H1 (cell line): ENCODE measurements around the gene CTSK. TPM values are rescaled to one million over a fixed set of nuclear protein-coding genes. Genes with fewer than 3 reads are reported as not detected.

Experiments
- CTCF ChIA-PET: fragments of 300-600 bp; sonication (Branson Sonifier 250); formaldehyde crosslinking; loops from one replicate; lab custom pipeline; 2021; ENCODE audit not compliant: partially characterized antibody; lab: Charles Lee
- POLR2A ChIA-PET: fragments of 300-600 bp; sonication (Branson Sonifier 250); formaldehyde crosslinking; loops from one replicate; lab custom pipeline; 2021; ENCODE audit warnings: inconsistent platforms; ENCODE audit not compliant: partially characterized antibody; lab: Charles Lee
- DNase-seq, 2 experiments: peaks; one replicate each; pipeline versions ENCODE4 v3.0.0 to v3.0.0-alpha.2; 2010 to 2022; ENCODE audit warnings: low spot score in 2 of 2, low read depth in 1 of 2, mixed read lengths in 1 of 2
- FAIRE-seq: peaks from 2 replicates; lab custom pipeline; 2011; peaks lifted over from hg19 to GRCh38; lab: Jason Lieb, UNC
- H2AFZ ChIP-seq: 2 replicates; pipeline ENCODE4 v1.8.1; 2012; ENCODE audit warnings: low read length, inconsistent platforms
- H2AK5ac ChIP-seq: 2 replicates; pipeline ENCODE4 v1.6.1; 2013; ENCODE audit warnings: low read depth, low read length
- H2BK120ac ChIP-seq: replicated peaks from 2 replicates; pipeline ENCODE3; 2013; ENCODE audit warnings: low read depth, low read length, inconsistent platforms
- H2BK12ac ChIP-seq: 2 replicates; pipeline ENCODE4 v1.6.1; 2013; ENCODE audit warnings: low read depth, low read length
- H2BK15ac ChIP-seq: 2 replicates; pipeline ENCODE4 v1.6.1; 2013; ENCODE audit warnings: low read length
- H2BK20ac ChIP-seq: 2 replicates; pipeline ENCODE4 v1.6.1; 2013; ENCODE audit warnings: low read length
- H2BK5ac ChIP-seq: 2 replicates; pipeline ENCODE4 v1.6.1; 2013; ENCODE audit warnings: low read depth, low read length
- H3K14ac ChIP-seq: 2 replicates; pipeline ENCODE4 v1.6.1; 2013; ENCODE audit warnings: inconsistent platforms; ENCODE audit not compliant: insufficient read length
- H3K18ac ChIP-seq: 2 replicates; pipeline ENCODE4 v1.6.1; 2013; ENCODE audit warnings: low read length; ENCODE audit errors: extremely low read depth
- H3K23ac ChIP-seq: 2 replicates; pipeline ENCODE4 v1.6.1; 2013; ENCODE audit warnings: inconsistent platforms; ENCODE audit not compliant: insufficient read length
- H3K23me2 ChIP-seq: 2 replicates; pipeline ENCODE4 v1.6.1; 2013; ENCODE audit warnings: low read depth, low read length
- H3K27ac ChIP-seq: 2 replicates; pipeline ENCODE4 v1.6.1; 2011; ENCODE audit warnings: low read depth, low read length, inconsistent platforms
- H3K27me3 ChIP-seq, 4 experiments: replicated peaks in 1 of 4; 1 replicate in 1 of 4; 2 replicates in 3 of 4; pipeline versions ENCODE4 v1.6.1 to v1.8.1; 2011 to 2013; ENCODE audit warnings: low read length in 3 of 4, mild to moderate bottlenecking in 3 of 4, inconsistent platforms in 2 of 4, mixed read lengths in 2 of 4, moderate library complexity in 1 of 4; ENCODE audit not compliant: control insufficient read depth in 3 of 4, insufficient read depth in 3 of 4; ENCODE audit errors: extremely low read depth in 1 of 4
- H3K36me3 ChIP-seq, 4 experiments: 2 replicates each; pipeline versions ENCODE4 v1.6.1 to v1.8.1; 2011 to 2013; ENCODE audit warnings: mild to moderate bottlenecking in 4 of 4, low read length in 3 of 4, moderate library complexity in 2 of 4, control low read depth in 1 of 4, inconsistent platforms in 1 of 4; ENCODE audit not compliant: insufficient read depth in 4 of 4, control insufficient read depth in 2 of 4
- H3K4ac ChIP-seq: replicated peaks from 2 replicates; pipeline ENCODE3; 2013; ENCODE audit warnings: low read length, low read depth, mixed read lengths, inconsistent platforms; ENCODE audit not compliant: insufficient read length
- H3K4me1 ChIP-seq, 4 experiments: replicated peaks in 1 of 4; 1 replicate in 1 of 4; 2 replicates in 3 of 4; pipeline versions ENCODE4 v1.6.1 to v1.8.1; 2011 to 2013; ENCODE audit warnings: low read length in 3 of 4, inconsistent platforms in 2 of 4, mixed read lengths in 1 of 4; ENCODE audit not compliant: insufficient read depth in 4 of 4, control insufficient read depth in 3 of 4
- H3K4me2 ChIP-seq, 2 experiments: 2 replicates each; pipeline versions ENCODE4 v1.6.1 to v1.8.1; 2011 to 2013; ENCODE audit warnings: low read depth in 2 of 2, low read length in 2 of 2, control low read depth in 1 of 2, inconsistent platforms in 1 of 2, mild to moderate bottlenecking in 1 of 2; ENCODE audit not compliant: insufficient read depth in 1 of 2
- H3K4me3 ChIP-seq, 4 experiments: fragments of 200-600, 300-600 bp in 1 of 4; sonication (generic), shearing (Covaris generic), sonication (Bioruptor Twin) in 1 of 4; 2 replicates each; pipeline versions ENCODE4 v1.5.1 to v1.8.1; 2011 to 2016; ENCODE audit warnings: low read length in 4 of 4, low read depth in 3 of 4, control low read depth in 2 of 4, inconsistent platforms in 2 of 4, mild to moderate bottlenecking in 2 of 4, mixed read lengths in 1 of 4, moderate library complexity in 1 of 4; ENCODE audit not compliant: insufficient read depth in 2 of 4; ENCODE audit errors: extremely low read depth in 1 of 4
- H3K56ac ChIP-seq: replicated peaks from 2 replicates; pipeline ENCODE3; 2013; ENCODE audit warnings: low read depth, mild to moderate bottlenecking, mixed read lengths, low read length, inconsistent platforms; ENCODE audit not compliant: insufficient read length
- H3K79me1 ChIP-seq: 2 replicates; pipeline ENCODE4 v1.6.1; 2013; ENCODE audit warnings: low read depth, low read length, control low read depth
- H3K79me2 ChIP-seq, 2 experiments: 2 replicates each; pipeline versions ENCODE4 v1.6.1 to v1.8.1; 2012 to 2013; ENCODE audit warnings: low read length in 2 of 2, mild to moderate bottlenecking in 2 of 2, inconsistent platforms in 1 of 2; ENCODE audit not compliant: insufficient read depth in 2 of 2, control insufficient read depth in 1 of 2
- H3K9ac ChIP-seq, 4 experiments: replicated peaks in 1 of 4; 1 replicate in 1 of 4; 2 replicates in 3 of 4; pipeline versions ENCODE4 v1.6.1 to v1.8.1; 2011 to 2013; ENCODE audit warnings: low read depth in 3 of 4, low read length in 3 of 4, control low read depth in 2 of 4, mild to moderate bottlenecking in 2 of 4, moderate library complexity in 2 of 4, inconsistent platforms in 1 of 4; ENCODE audit errors: extremely low read depth in 1 of 4
- H3K9me3 ChIP-seq, 2 experiments: 2 replicates each; pipeline versions ENCODE4 v1.6.1 to v1.8.1; 2012 to 2013; ENCODE audit warnings: mild to moderate bottlenecking in 2 of 2, moderate library complexity in 2 of 2, control low read depth in 1 of 2, inconsistent platforms in 1 of 2, low read depth in 1 of 2, low read length in 1 of 2, mixed read lengths in 1 of 2; ENCODE audit not compliant: insufficient read depth in 2 of 2
- H4K20me1 ChIP-seq, 2 experiments: replicated peaks in 1 of 2; 2 replicates each; pipeline versions ENCODE3 to v1.8.1; 2011 to 2013; ENCODE audit warnings: inconsistent platforms in 2 of 2, low read length in 2 of 2, mild to moderate bottlenecking in 1 of 2; ENCODE audit not compliant: insufficient read depth in 2 of 2, control insufficient read depth in 1 of 2
- H4K5ac ChIP-seq: 2 replicates; pipeline ENCODE4 v1.6.1; 2013; ENCODE audit warnings: low read length, low read depth, mixed read lengths, inconsistent platforms; ENCODE audit not compliant: insufficient read length
- H4K8ac ChIP-seq: 2 replicates; pipeline ENCODE4 v1.8.0; 2013; ENCODE audit warnings: mild to moderate bottlenecking, moderate library complexity, low read length, inconsistent platforms; ENCODE audit not compliant: insufficient read depth; ENCODE audit errors: extremely low read depth
- H4K91ac ChIP-seq: replicated peaks from 2 replicates; pipeline ENCODE3; 2013; ENCODE audit warnings: low read length, mixed read lengths, inconsistent platforms; ENCODE audit not compliant: insufficient read length
- CHD1 ChIP-seq: IDR thresholded peaks from 2 replicates; pipeline ENCODE4 v1.6.1; 2012; ENCODE audit warnings: low read depth, low read length, improper control_type of control experiment
- EGR1 ChIP-seq: IDR thresholded peaks from 2 replicates; pipeline ENCODE4 v1.6.1; 2011; ENCODE audit warnings: low read depth, low read length, borderline replicate concordance
- GABPA ChIP-seq: IDR thresholded peaks from 2 replicates; pipeline ENCODE4 v1.6.1; 2011; ENCODE audit warnings: mild to moderate bottlenecking, low read length, moderate library complexity, borderline replicate concordance; ENCODE audit not compliant: insufficient read depth
- NANOG ChIP-seq: IDR thresholded peaks from 2 replicates; pipeline ENCODE4 v1.6.1; 2011; ENCODE audit warnings: low read length, low read depth, mild to moderate bottlenecking, inconsistent platforms; ENCODE audit not compliant: insufficient read depth, poor library complexity, severe bottlenecking
- POLR2A ChIP-seq, 2 experiments: IDR thresholded peaks; 1 replicate in 1 of 2; 2 replicates in 1 of 2; pipeline ENCODE4 v1.6.1; 2011; ENCODE audit warnings: low read depth in 2 of 2, low read length in 2 of 2, mild to moderate bottlenecking in 2 of 2; ENCODE audit errors: control extremely low read depth in 1 of 2
- SIX5 ChIP-seq: IDR thresholded peaks from 2 replicates; pipeline ENCODE4 v1.6.1; 2011; ENCODE audit warnings: mild to moderate bottlenecking, low read depth, low read length
- SP4 ChIP-seq: IDR thresholded peaks from 2 replicates; pipeline ENCODE4 v1.6.1; 2012; ENCODE audit warnings: low read length, inconsistent platforms
- SRF ChIP-seq: IDR thresholded peaks from 2 replicates; pipeline ENCODE4 v1.6.1; 2011; ENCODE audit warnings: mild to moderate bottlenecking, low read depth, low read length, moderate library complexity
- SUZ12 ChIP-seq: fragments of 200-600 bp; sonication (generic); IDR thresholded peaks from 2 replicates; pipeline ENCODE4 v1.6.1; 2012; ENCODE audit warnings: mild to moderate bottlenecking, inconsistent platforms, low read length, moderate library complexity, mixed read lengths
- TAF7 ChIP-seq: optimal IDR thresholded peaks from 2 replicates; pipeline ENCODE3; 2011; ENCODE audit warnings: low read depth, mild to moderate bottlenecking, inconsistent platforms, low read length, moderate library complexity, borderline replicate concordance
- YY1 ChIP-seq: IDR thresholded peaks from 2 replicates; pipeline ENCODE4 v1.6.1; 2011; ENCODE audit warnings: low read depth, mild to moderate bottlenecking, low read length
- WGBS, 2 experiments: shearing (Covaris generic) in 1 of 2; methylation state at CpG; one replicate each; pipeline versions ENCODE4 v1.1.6 to v1.1.7; 2013 to 2015; ENCODE audit warnings: low lambda C conversion rate in 2 of 2, mixed read lengths in 2 of 2, inconsistent platforms in 1 of 2, low coverage in 1 of 2, missing lambda C conversion rate in 1 of 2; ENCODE audit not compliant: insufficient replicate concordance in 2 of 2, insufficient coverage in 1 of 2, insufficient read length in 1 of 2; ENCODE audit errors: extremely low coverage in 1 of 2, missing lambda C conversion rate in 1 of 2; 5-methylcytosine and 5-hydroxymethylcytosine counted together
- polyA plus RNA-seq, 7 experiments: library from polyadenylated mRNA; depleted of rRNA in 3 of 7; stranded (reverse) in 5 of 7; unstranded in 2 of 7; fragments of >200 nt in 5 of 7; fragments of 200-250 nt in 2 of 7; gene quantifications; 1 replicate in 5 of 7; 2 replicates in 1 of 7; 4 replicates in 1 of 7; pipeline versions ENCODE4 v1.2.1 to v1.2.3, GENCODE V29; 2011 to 2013; ENCODE audit warnings: missing spikeins in 2 of 7, mixed read lengths in 2 of 7
- total RNA-seq: library from RNA; stranded (reverse); fragmentation: NEBNext Ultra II Directional; extraction: Animal tissue kit (Norgen Biotek cat#: 25700); gene quantifications from 2 replicates; pipeline ENCODE4 v1.2.1, GENCODE V29; 2021
- TF ChIP-seq, protein P1 (sequence below): IDR thresholded peaks from 2 replicates; pipeline ENCODE4 v1.6.1; 2012; ENCODE audit warnings: inconsistent platforms
- TF ChIP-seq, protein P2 (sequence below), 3 experiments: IDR thresholded peaks; 1 replicate in 2 of 3; 2 replicates in 1 of 3; pipeline versions ENCODE4 v1.5.1 to v1.6.1; 2011; ENCODE audit warnings: low read length in 3 of 3, mild to moderate bottlenecking in 3 of 3, inconsistent platforms in 2 of 3, low read depth in 1 of 3, moderate library complexity in 1 of 3; ENCODE audit not compliant: insufficient read depth in 1 of 3; ENCODE audit errors: control extremely low read depth in 1 of 3

Gene CTSK
- total and polyA plus RNA-seq, 2 of the 8 experiments (the other 6 are each of a cell fraction or from before 2014, with no cell fraction given): 2.7 to 4.2 TPM

DNA sequence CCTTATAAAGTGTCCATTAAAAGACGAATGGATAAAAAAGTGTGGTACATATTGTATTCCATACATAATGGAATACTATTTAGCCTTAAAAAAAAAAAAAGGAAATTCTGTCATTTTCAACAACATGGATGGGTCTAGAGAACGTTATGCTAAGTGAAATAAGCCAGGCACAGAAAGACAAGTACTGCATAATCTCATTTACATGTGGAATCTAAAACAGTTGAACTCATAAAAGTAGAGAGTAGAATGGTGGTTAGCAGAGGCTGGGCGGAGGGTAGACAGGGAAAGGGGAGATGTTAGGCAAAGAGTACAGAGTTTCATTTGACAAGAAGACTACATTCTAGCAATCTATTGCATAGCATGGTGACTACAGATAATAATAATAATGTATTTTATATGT is 45.0 kb downstream of the CTSK start:
- Histone ChIP-seq H3K27ac (no peak overlapping the region), H3K4me1 (no peaks in the 10 kb centered on the region), H3K9ac (no peak overlapping the region), H2BK5ac (no peak overlapping the region), H3K14ac (no peak overlapping the region), H4K8ac (no peak overlapping the region), H2BK120ac (no peak overlapping the region), H4K5ac (no peak overlapping the region), H3K36me3 (no peaks in the 10 kb centered on the region), H4K91ac (no peak overlapping the region), H2BK15ac (no peak overlapping the region), H3K9me3 (peaks cover 0 to 5% of the 10 kb centered on the region in 2 experiments; a peak in 1 of 4 replicates), H2BK12ac (no peak overlapping the region), H2BK20ac (no peak overlapping the region), H4K20me1 (no peaks in the 10 kb centered on the region), H3K27me3 (no peaks in the 10 kb centered on the region), H3K23me2 (no peaks in the 10 kb centered on the region; the same call in 1 of the 2 replicates), H3K79me1 (no peaks in the 10 kb centered on the region), H3K18ac (no peak overlapping the region), H3K4me2 (no peak overlapping the region), H2AFZ (no peak overlapping the region), H3K79me2 (no peaks in the 10 kb centered on the region), H3K4ac (no peak overlapping the region), H2AK5ac (no peak overlapping the region), H3K23ac (no peak overlapping the region), H3K4me3 (no peak overlapping the region), H3K56ac (no peak overlapping the region)
- DNase-seq: no peak
- WGBS, 2 experiments: 90% methylated on average over 3 of the region's 3 CpGs; no CpG with 5 or more reads in 1 of the 2 experiments
- CTCF ChIA-PET: no interaction called here
- POLR2A ChIA-PET: no interaction called here
- FAIRE-seq: no peak
- TF ChIP-seq TAF7 (no peak), SIX5 (no peak), NANOG (no peak), GABPA (no peak), EGR1 (no peak), CHD1 (no peak), SP4 (no peak), SUZ12 (no peak), YY1 (no peak), POLR2A (IDR thresholded peaks at IDR 0.05; ENCODE audit: control extremely low read depth in 1 of 2, low read depth in 2 of 2, low read length in 2 of 2) (no peak), SRF (no peak)
- TF ChIP-seq, protein P1, sequence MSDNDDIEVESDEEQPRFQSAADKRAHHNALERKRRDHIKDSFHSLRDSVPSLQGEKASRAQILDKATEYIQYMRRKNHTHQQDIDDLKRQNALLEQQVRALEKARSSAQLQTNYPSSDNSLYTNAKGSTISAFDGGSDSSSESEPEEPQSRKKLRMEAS: no peak
- TF ChIP-seq, protein P2, sequence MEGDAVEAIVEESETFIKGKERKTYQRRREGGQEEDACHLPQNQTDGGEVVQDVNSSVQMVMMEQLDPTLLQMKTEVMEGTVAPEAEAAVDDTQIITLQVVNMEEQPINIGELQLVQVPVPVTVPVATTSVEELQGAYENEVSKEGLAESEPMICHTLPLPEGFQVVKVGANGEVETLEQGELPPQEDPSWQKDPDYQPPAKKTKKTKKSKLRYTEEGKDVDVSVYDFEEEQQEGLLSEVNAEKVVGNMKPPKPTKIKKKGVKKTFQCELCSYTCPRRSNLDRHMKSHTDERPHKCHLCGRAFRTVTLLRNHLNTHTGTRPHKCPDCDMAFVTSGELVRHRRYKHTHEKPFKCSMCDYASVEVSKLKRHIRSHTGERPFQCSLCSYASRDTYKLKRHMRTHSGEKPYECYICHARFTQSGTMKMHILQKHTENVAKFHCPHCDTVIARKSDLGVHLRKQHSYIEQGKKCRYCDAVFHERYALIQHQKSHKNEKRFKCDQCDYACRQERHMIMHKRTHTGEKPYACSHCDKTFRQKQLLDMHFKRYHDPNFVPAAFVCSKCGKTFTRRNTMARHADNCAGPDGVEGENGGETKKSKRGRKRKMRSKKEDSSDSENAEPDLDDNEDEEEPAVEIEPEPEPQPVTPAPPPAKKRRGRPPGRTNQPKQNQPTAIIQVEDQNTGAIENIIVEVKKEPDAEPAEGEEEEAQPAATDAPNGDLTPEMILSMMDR (IDR thresholded peaks at IDR 0.05; ENCODE audit: control extremely low read depth in 1 of 3, insufficient read depth in 1 of 3, low read depth in 1 of 3, low read length in 3 of 3): no peak
